Body of pancreas (tissue), 4 donors: ENCODE measurements around the gene CFAP70.

ENCODE experiments used
- CTCF ChIP-seq, 7 experiments: fragments of 450-650 bp in 4 of 7; fragments of 200-600 bp in 3 of 7; sonication (generic) in 3 of 7; IDR thresholded peaks; one replicate each; pipeline ENCODE4 v1.5.1; 2016 to 2019; ENCODE audit warnings: antibody characterized with exemption in 7 of 7
- POLR2A ChIP-seq, 3 donors: fragments of 450-650 bp; IDR thresholded peaks; one replicate each; pipeline ENCODE4 v1.6.1; 2016; ENCODE audit warnings: antibody characterized with exemption in 3 of 3, mild to moderate bottlenecking in 2 of 3

GRCh38 chr10:73333202-73333601, 25.5 kb downstream of the CFAP70 start:
- TF ChIP-seq CTCF (IDR thresholded peaks at IDR 0.05): no peak
- no peak for TF ChIP-seq POLR2A (IDR thresholded peaks at IDR 0.05)
